Loucy (cell line): ENCODE measurements around the gene DHRSX.
"Not testable (repeated sequence)": the region's sequence is repeated elsewhere in the genome, so short reads cannot be mapped to it uniquely, and the experiment has no call there.

Experiments
- H2AFZ ChIP-seq: fragments of 200-600 bp; sonication (generic); 2 replicates; pipeline ENCODE4 v1.6.0; 2016; ENCODE audit warnings: antibody characterized with exemption, mild to moderate bottlenecking, low read length, moderate library complexity
- H3F3A ChIP-seq: fragments of 200-600 bp; 2 replicates; pipeline ENCODE4 v1.6.0; 2016; ENCODE audit warnings: antibody characterized with exemption, low read depth, mild to moderate bottlenecking
- H3K27me3 ChIP-seq: fragments of 200-600 bp; sonication (generic); 2 replicates; pipeline ENCODE4 v1.6.1; 2014; ENCODE audit warnings: low read length, mild to moderate bottlenecking; ENCODE audit not compliant: insufficient read depth, poor library complexity, severe bottlenecking
- H3K36me3 ChIP-seq: fragments of 200-600 bp; sonication (generic); 2 replicates; pipeline ENCODE4 v1.6.1; 2016; ENCODE audit warnings: low read length; ENCODE audit not compliant: insufficient read depth
- H3K4me1 ChIP-seq: fragments of 200-600 bp; sonication (generic); 2 replicates; pipeline ENCODE4 v1.5.1; 2014; ENCODE audit warnings: low read length, mild to moderate bottlenecking; ENCODE audit not compliant: insufficient read depth, poor library complexity, severe bottlenecking
- H3K4me2 ChIP-seq: fragments of 200-600 bp; sonication (generic); 2 replicates; pipeline ENCODE4 v1.6.0; 2014; ENCODE audit warnings: antibody characterized with exemption, low read length, low read depth, mild to moderate bottlenecking; ENCODE audit not compliant: poor library complexity, severe bottlenecking
- H3K4me3 ChIP-seq: fragments of 200-600 bp; sonication (generic); 2 replicates; pipeline ENCODE4 v1.5.1; 2014; ENCODE audit warnings: low read length, mild to moderate bottlenecking, mixed read lengths; ENCODE audit not compliant: poor library complexity, severe bottlenecking
- H3K79me2 ChIP-seq: fragments of 200-600 bp; sonication (generic); 2 replicates; pipeline ENCODE4 v1.6.1; 2014; ENCODE audit warnings: low read length; ENCODE audit not compliant: insufficient read depth
- H3K9ac ChIP-seq: fragments of 200-600 bp; sonication (generic); 2 replicates; pipeline ENCODE4 v1.6.0; 2014; ENCODE audit warnings: mild to moderate bottlenecking, low read depth, low read length, moderate library complexity; ENCODE audit not compliant: poor library complexity, severe bottlenecking
- H3K9me2 ChIP-seq: fragments of 200-600 bp; sonication (generic); replicated peaks from 2 replicates; pipeline ENCODE4 v1.6.1; 2016; ENCODE audit warnings: low read depth, low read length, mixed read lengths
- H3K9me3 ChIP-seq: fragments of 200-600 bp; sonication (generic); 2 replicates; pipeline ENCODE4 v1.6.1; 2014; ENCODE audit warnings: mild to moderate bottlenecking, antibody characterized with exemption, low read length, low read depth; ENCODE audit not compliant: insufficient read depth
- H4K20me1 ChIP-seq: fragments of 200-600 bp; sonication (generic); 2 replicates; pipeline ENCODE4 v1.6.0; 2014; ENCODE audit warnings: antibody characterized with exemption, low read length, mild to moderate bottlenecking; ENCODE audit not compliant: insufficient read depth, poor library complexity, severe bottlenecking
- CTCF ChIP-seq: fragments of 200-600 bp; sonication (generic); conservative IDR thresholded peaks from 2 replicates; pipeline ENCODE4 v1.5.1; 2014; ENCODE audit warnings: mild to moderate bottlenecking, antibody characterized with exemption, low read length
- EZH2phosphoT487 ChIP-seq: fragments of 200-600 bp; IDR thresholded peaks from 2 replicates; pipeline ENCODE4 v1.6.1; 2018; ENCODE audit warnings: antibody characterized with exemption, mild to moderate bottlenecking, moderate library complexity, borderline replicate concordance

DHRSX gene

GRCh38 chrX:2424317-2424716 is 76.5 kb downstream of the DHRSX start:
- Histone ChIP-seq H3K9me3 (no peaks in the 10 kb centered on the region), H3K9me2 (no peaks in the 10 kb centered on the region), H4K20me1 (no peaks in the 10 kb centered on the region), H2AFZ (no peak overlapping the region), H3K4me2 (no peak overlapping the region), H3K27me3 (no peaks in the 10 kb centered on the region), H3K9ac (no peak overlapping the region), H3K36me3 (no peaks in the 10 kb centered on the region), H3F3A (no peaks in the 10 kb centered on the region), H3K4me3 (no peak overlapping the region), H3K79me2 (no peaks in the 10 kb centered on the region), H3K4me1 (no peaks in the 10 kb centered on the region)
- TF ChIP-seq EZH2phosphoT487 (no peak), CTCF (no peak)

DNA sequence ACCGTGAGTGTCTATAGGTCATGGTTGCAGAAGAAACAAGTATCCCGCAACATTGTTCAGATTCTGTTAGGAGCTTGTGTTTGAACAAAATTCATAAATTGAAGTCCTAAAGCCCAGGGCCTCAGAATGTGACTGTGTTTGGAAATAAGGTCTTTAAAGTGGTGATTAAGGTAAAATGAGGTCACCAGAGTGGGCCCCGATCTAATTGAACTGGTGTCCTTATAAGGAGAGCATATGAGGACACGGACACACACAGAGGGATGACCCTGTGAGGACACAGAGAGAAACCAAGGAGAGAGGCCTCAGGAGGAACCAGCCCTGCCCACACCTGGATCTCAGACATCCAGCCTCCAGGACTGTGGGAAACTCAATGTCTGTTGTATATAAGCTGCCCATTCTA is 76.9 kb downstream of the DHRSX start:
- Histone ChIP-seq H3K4me1 (no peaks in the 10 kb centered on the region), H3K9me2 (no peaks in the 10 kb centered on the region), H3K4me2 (no peak overlapping the region), H3K9me3 (no peaks in the 10 kb centered on the region), H3K27me3 (no peaks in the 10 kb centered on the region), H3K4me3 (no peak overlapping the region), H4K20me1 (no peaks in the 10 kb centered on the region), H3F3A (no peaks in the 10 kb centered on the region), H2AFZ (no peak overlapping the region), H3K36me3 (no peaks in the 10 kb centered on the region), H3K79me2 (no peaks in the 10 kb centered on the region), H3K9ac (no peak overlapping the region)
- no peak for TF ChIP-seq CTCF
- no peak for TF ChIP-seq EZH2phosphoT487

DNA sequence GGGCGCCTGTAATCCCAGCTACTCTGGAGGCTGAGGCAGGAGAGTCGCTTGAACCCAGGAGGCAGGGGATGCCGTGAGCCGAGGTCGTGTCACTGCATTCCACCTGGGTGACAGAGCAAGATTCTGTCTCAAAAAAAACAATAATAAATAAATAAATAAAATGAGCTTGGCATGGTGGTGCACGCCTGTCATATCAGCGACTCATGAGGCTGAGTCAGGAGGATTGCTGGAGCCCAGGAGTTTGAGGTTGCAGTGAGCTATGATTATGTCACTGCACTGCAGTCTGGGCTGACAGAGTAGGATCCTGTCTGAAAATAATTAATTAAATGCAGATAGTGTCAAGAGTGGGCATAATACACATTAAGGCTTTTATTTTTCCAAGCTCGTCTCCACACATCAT is 77.5 kb downstream of the DHRSX start:
- Histone ChIP-seq H3K27me3 (no peaks in the 10 kb centered on the region), H3K9me3 (no peaks in the 10 kb centered on the region), H3K4me2 (no peak overlapping the region), H2AFZ (no peak overlapping the region), H3F3A (no peaks in the 10 kb centered on the region), H3K4me1 (no peaks in the 10 kb centered on the region), H3K79me2 (no peaks in the 10 kb centered on the region), H3K4me3 (no peak overlapping the region), H3K9me2 (no peaks in the 10 kb centered on the region), H3K9ac (no peak overlapping the region), H4K20me1 (no peaks in the 10 kb centered on the region), H3K36me3 (no peaks in the 10 kb centered on the region)
- TF ChIP-seq EZH2phosphoT487, result no peak

GRCh38 chrX:2419418-2419817 is 81.4 kb downstream of the DHRSX start:
- not testable (repeated sequence) for H3K4me3 ChIP-seq, H4K20me1 ChIP-seq, H3K9ac ChIP-seq, H3K4me1 ChIP-seq, H3K9me3 ChIP-seq, H3K27me3 ChIP-seq, H3F3A ChIP-seq, H3K79me2 ChIP-seq, H3K9me2 ChIP-seq, H3K36me3 ChIP-seq, H2AFZ ChIP-seq, H3K4me2 ChIP-seq
